Calu3 (cell line): ENCODE results near the gene ANGPTL2. TPM values are rescaled to one million over a fixed set of nuclear protein-coding genes. Genes with fewer than 3 reads are reported as not detected.

Experiments
- BruUV-seq: library from RNA; stranded (reverse); fragments of 400-500 nt; replicated peaks from 2 replicates; lab custom pipeline; 2021; lab: Mats Ljungman, UMichigan
- CTCF ChIA-PET: fragments of 300-600 bp; sonication (Branson Sonifier 250); formaldehyde crosslinking; loops from one replicate; lab custom pipeline; 2022; ENCODE audit warnings: antibody characterized with exemption; lab: Charles Lee
- DNase-seq: peaks from one replicate; pipeline ENCODE4 v3.0.0; 2022
- H3K27ac Mint-ChIP-seq: one replicate; pipeline ENCODE4 v1.8.0; 2022; ENCODE audit warnings: mixed read lengths; ENCODE audit not compliant: unreplicated experiment
- H3K27me3 Mint-ChIP-seq: one replicate; pipeline ENCODE4 v1.8.0; 2022; ENCODE audit warnings: mixed read lengths; ENCODE audit not compliant: unreplicated experiment
- H3K36me3 Mint-ChIP-seq: one replicate; pipeline ENCODE4 v1.8.0; 2022; ENCODE audit warnings: mild to moderate bottlenecking, moderate library complexity, mixed read lengths; ENCODE audit not compliant: insufficient read depth, unreplicated experiment
- H3K4me1 Mint-ChIP-seq: one replicate; pipeline ENCODE4 v1.8.0; 2022; ENCODE audit warnings: mild to moderate bottlenecking, low read depth, mixed read lengths; ENCODE audit not compliant: unreplicated experiment
- H3K4me3 Mint-ChIP-seq: one replicate; pipeline ENCODE4 v1.8.0; 2022; ENCODE audit warnings: mild to moderate bottlenecking, low read depth, moderate library complexity, mixed read lengths; ENCODE audit not compliant: unreplicated experiment
- H3K9me3 Mint-ChIP-seq: one replicate; pipeline ENCODE4 v1.8.0; 2022; ENCODE audit warnings: low read depth, mixed read lengths; ENCODE audit not compliant: unreplicated experiment
- CTCF ChIP-seq: fragments of 200-600 bp; IDR thresholded peaks from one replicate; pipeline ENCODE4 v1.8.0; 2022; ENCODE audit warnings: antibody characterized with exemption; ENCODE audit not compliant: unreplicated experiment
- intact Hi-C: fragments of 100-400 bp; cut with micrococcal nuclease; formaldehyde crosslinking; loops from one replicate; pipeline ENCODE4 v1.10.0; 2022; ENCODE audit not compliant: unreplicated experiment
- total RNA-seq: library from RNA; stranded (reverse); gene quantifications from 2 replicates; pipeline ENCODE4 v1.2.3, GENCODE V29; 2022

The ANGPTL2 gene
- total RNA-seq, 1 experiment from 2014 or later, result not detected

GRCh38 chr9:127140842-127141675, 18.6 kb upstream of the ANGPTL2 start:
- no peak for TF ChIP-seq CTCF
- no peaks in the 10 kb centered on the region for H3K9me3 Mint-ChIP-seq
- H3K4me3 Mint-ChIP-seq, result no peak overlapping the region
- intact Hi-C loops, result no loop called here
- no TSS peak for BruUV-seq
- H3K36me3 Mint-ChIP-seq, result no peaks in the 10 kb centered on the region
- no peaks in the 10 kb centered on the region for H3K27me3 Mint-ChIP-seq
- no peaks in the 10 kb centered on the region for H3K4me1 Mint-ChIP-seq
- no peak overlapping the region for H3K27ac Mint-ChIP-seq
- CTCF ChIA-PET, result no interaction called here
- no peak for DNase-seq

- Mint-ChIP-seq H3K27ac (no peak overlapping the region), H3K4me3 (no peak overlapping the region), H3K9me3 (no peaks in the 10 kb centered on the region), H3K27me3 (no peaks in the 10 kb centered on the region), H3K36me3 (no peaks in the 10 kb centered on the region), H3K4me1 (no peaks in the 10 kb centered on the region)
- BruUV-seq, result no TSS peak
- no peak for TF ChIP-seq CTCF
- intact Hi-C loops, result no loop called here
- no peak for DNase-seq
- CTCF ChIA-PET, result no interaction called here
These were observed 17.7 kb upstream of the ANGPTL2 start for GRCh38 chr9:127140181-127140580.

GRCh38 chr9:127139775-127140174, 17.3 kb upstream of the ANGPTL2 start:
- no peaks in the 10 kb centered on the region for H3K27me3 Mint-ChIP-seq
- intact Hi-C loops, result no loop called here
- no peak overlapping the region for H3K4me3 Mint-ChIP-seq
- DNase-seq, result no peak
- H3K9me3 Mint-ChIP-seq, result no peaks in the 10 kb centered on the region
- TF ChIP-seq CTCF, result no peak
- no peaks in the 10 kb centered on the region for H3K36me3 Mint-ChIP-seq
- CTCF ChIA-PET, result no interaction called here
- BruUV-seq, result no TSS peak
- H3K27ac Mint-ChIP-seq, result no peak overlapping the region
- no peaks in the 10 kb centered on the region for H3K4me1 Mint-ChIP-seq

- CTCF ChIA-PET, result interaction anchor here (0.5 kb wide), 1 partner anchor 223 kb away, joined by 5 read pairs; no protein-coding TSS in a partner anchor
- no peak for TF ChIP-seq CTCF
- Mint-ChIP-seq H3K4me1 (no peaks in the 10 kb centered on the region), H3K9me3 (no peaks in the 10 kb centered on the region), H3K36me3 (no peaks in the 10 kb centered on the region), H3K27ac (no peak overlapping the region), H3K27me3 (no peaks in the 10 kb centered on the region), H3K4me3 (no peak overlapping the region)
- intact Hi-C loops, result no loop called here
- BruUV-seq, result no TSS peak
- no peak for DNase-seq
These were observed 16.8 kb upstream of the ANGPTL2 start for GRCh38 chr9:127139071-127139731.
